C4-2B (cell line): Measurements from ENCODE around the gene KCTD13.
A peak's percentile ranks its signal among the peaks of the same experiment; 100 is the strongest.

Experiments
- H3K27ac ChIP-seq: fragments of 450-650 bp; 2 replicates; pipeline ENCODE4 v1.5.1; 2017
- CTCF ChIP-seq: fragments of 450-650 bp; conservative IDR thresholded peaks from 2 replicates; pipeline ENCODE4 v1.5.1; 2017; ENCODE audit warnings: mild to moderate bottlenecking
- ZFX ChIP-seq: fragments of 450-650 bp; IDR thresholded peaks from 2 replicates; pipeline ENCODE4 v1.6.1; 2017

Gene KCTD13

GRCh38 chr16:29927070-29927905 is 1.3 kb upstream of the KCTD13 start:
- peak overlapping the region; percentile 88; the same call in 1 of the 2 replicates for H3K27ac ChIP-seq
- TF ChIP-seq CTCF = no peak

GRCh38 chr16:29926711-29927052 is 656 bp upstream of the KCTD13 start:
- H3K27ac ChIP-seq = peak overlapping the region; percentile 88
- no peak for TF ChIP-seq CTCF
- TF ChIP-seq ZFX = no peak

- H3K27ac ChIP-seq = peak overlapping the region; percentile 88
- TF ChIP-seq CTCF = no peak
- no peak for TF ChIP-seq ZFX
Observed at GRCh38 chr16:29925105-29925756, 795 bp downstream of the KCTD13 start.

- no peak overlapping the region for H3K27ac ChIP-seq
- TF ChIP-seq ZFX (no peak), CTCF (no peak)
Observed at GRCh38 chr16:29922986-29923501, 3.0 kb downstream of the KCTD13 start.

- TF ChIP-seq CTCF = no peak
- no peak for TF ChIP-seq ZFX
- H3K27ac ChIP-seq = no peak overlapping the region
Observed at GRCh38 chr16:29922326-29922725, 3.7 kb downstream of the KCTD13 start.

- TF ChIP-seq CTCF (no peak), ZFX (no peak)
- no peak overlapping the region for H3K27ac ChIP-seq
Observed at GRCh38 chr16:29921034-29921385, 5.0 kb downstream of the KCTD13 start.

- no peak overlapping the region for H3K27ac ChIP-seq
- no peak for TF ChIP-seq CTCF
- no peak for TF ChIP-seq ZFX
Observed at GRCh38 chr16:29920288-29921033, 5.6 kb downstream of the KCTD13 start.
